ENCODE results near the gene FBXO30.

DNA sequence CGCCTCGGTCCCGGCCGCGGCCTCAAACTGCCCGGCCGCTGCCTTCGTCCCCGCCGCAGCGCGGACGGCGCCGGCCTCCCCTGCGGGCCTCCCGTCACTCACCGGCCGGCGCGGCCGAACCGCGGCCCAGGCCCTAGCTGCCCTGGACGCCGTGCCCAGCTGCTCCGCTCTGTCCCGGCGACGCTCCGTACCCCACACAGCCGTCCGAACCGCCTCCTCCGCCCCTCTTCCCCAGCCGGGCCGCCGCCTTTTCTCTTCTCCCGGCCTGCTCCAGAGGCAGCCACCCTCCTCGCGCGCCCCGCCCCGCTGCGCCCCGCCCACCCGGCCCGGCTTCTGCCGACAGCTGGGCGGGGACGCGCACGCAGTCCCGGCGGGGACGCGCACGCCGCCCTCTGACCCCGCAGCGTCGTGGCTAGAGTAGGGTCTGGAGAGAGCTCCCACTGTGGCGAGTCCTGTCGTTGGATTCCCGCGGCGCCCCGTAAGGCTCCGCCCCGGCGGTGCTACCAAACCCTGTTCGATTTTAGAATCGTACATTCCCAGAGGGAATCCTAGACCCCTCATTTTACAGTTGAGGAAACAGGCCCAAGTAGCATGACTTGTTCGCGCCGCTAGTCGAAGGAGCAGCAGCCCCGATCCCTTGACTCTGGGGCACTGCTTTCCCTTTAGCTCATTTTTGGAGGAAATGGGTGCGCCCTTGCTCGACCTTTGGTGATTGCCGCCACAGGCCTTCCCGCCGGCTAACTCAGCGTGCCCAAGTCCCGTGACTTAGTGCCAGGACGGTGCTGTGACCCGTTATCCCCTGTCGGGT is at the start of gene FBXO30:
- TF ChIP-seq CTCF (IDR thresholded peaks at IDR 0.05) (peak in 1 of 3 experiments; percentile 33), POLR2AphosphoS5 (IDR thresholded peaks at IDR 0.05) (peak; percentile 89 to 95), POLR2A (IDR thresholded peaks at IDR 0.05; ENCODE audit: low read depth) (peak; percentile 54), EP300 (IDR thresholded peaks at IDR 0.05) (no peak)
